Activated CD8-positive, alpha-beta memory T cell treated with anti-CD3 and anti-CD28 coated beads for 24 hours (primary cell): Measurements from ENCODE around the gene PDP2.
A peak's percentile ranks its signal among the peaks of the same experiment; 100 is the strongest.
"Not testable (repeated sequence)": the region's sequence is repeated elsewhere in the genome, so short reads cannot be mapped to it uniquely, and the experiment has no call there.

Experiments used
- DNase-seq: peaks from one replicate; pipeline ENCODE4 v3.0.0-alpha.2; 2020

PDP2 gene

DNA sequence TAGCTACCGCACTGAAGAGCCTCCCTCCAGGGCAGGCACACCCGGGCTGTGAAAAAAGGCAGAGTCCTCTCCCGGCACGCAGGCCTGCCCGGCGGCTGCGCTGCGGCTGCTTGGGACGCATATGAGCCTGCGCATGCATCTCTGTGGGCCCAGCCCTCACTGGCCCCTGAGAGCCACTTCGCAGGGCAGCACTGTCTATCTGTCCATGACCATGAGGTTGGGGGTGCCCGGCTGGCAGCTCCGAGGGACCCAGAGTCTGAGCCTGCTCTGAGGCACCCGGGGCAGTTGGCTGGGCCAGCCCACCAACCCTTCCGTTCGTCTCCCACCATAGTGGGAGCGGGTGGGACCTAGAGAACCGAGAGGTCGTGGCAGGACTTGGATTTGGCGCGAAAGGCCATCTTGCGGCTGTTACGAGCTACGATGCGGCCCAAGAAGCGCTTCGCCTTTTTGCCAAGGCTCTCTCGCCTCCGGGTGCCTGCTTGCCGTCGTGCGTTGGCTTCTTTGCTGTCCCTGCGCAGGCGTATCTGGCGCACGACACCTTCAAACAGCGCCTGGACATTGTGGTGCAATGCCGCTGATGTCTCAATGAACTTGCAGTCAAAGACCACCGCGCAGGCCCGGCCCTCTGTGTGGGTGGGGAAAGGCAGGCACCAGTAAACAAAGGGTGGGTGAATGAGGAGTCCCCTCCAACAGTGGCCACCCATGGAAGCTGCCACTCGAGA is 41.6 kb downstream of the PDP2 start:
- DNase-seq = no peak

GRCh38 chr16:66923247-66923731 is 43.0 kb downstream of the PDP2 start:
- no peak for DNase-seq

DNA sequence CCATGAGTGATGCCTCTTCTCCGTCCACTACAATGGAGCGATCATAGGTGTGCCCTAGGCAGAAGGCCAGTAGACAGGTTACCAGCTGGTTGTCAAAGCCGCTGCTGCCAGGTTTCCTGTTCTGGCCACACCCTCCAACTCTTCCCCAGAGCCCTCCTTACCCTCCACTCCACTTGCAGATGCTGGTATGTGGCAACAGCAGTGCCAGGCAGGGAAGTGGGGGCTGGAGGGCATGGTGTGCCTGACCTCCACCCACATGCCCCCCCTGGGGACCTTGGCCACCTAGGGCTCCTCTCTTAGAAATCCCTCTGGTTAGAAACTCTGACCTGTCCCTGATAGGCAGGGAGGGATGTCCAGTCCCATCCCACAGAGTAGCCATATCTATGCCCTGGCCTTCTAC is 43.6 kb downstream of the PDP2 start:
- DNase-seq = no peak

- DNase-seq = peak; percentile 76
Observed at GRCh38 chr16:66924527-66925321, 44.4 kb downstream of the PDP2 start.

DNA sequence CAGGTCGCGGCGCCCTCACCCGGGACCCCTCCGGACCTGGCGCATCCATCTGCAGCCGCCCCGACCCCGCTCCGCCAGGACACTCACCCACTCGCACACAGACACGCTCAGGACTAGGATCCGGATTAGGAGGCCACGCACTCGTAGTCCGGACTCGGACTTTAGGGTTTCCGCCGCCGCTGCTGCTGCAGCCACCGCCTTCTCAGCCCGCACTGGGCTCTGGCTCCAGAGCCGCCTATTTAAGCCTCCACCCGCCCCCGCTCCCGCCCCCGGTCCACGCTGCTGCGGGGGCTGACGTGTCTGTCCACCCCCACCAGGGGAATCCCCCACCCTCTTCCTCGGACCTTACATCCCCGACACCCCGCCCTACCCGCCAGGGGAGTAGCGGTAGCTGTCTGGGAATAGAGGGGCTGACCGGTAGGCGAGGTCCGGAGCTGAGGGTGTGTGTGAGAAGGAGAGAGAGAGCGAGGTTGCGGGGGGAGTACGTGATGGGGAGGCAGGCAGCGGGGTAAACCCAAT is 45.1 kb downstream of the PDP2 start, which contains the start of gene RRAD:
RRAD (minus strand) TSS at position 214 of the 519 bp plus-strand sequence. CDS start 356 bp downstream, outside the sequence.
- DNase-seq = no peak

DNA sequence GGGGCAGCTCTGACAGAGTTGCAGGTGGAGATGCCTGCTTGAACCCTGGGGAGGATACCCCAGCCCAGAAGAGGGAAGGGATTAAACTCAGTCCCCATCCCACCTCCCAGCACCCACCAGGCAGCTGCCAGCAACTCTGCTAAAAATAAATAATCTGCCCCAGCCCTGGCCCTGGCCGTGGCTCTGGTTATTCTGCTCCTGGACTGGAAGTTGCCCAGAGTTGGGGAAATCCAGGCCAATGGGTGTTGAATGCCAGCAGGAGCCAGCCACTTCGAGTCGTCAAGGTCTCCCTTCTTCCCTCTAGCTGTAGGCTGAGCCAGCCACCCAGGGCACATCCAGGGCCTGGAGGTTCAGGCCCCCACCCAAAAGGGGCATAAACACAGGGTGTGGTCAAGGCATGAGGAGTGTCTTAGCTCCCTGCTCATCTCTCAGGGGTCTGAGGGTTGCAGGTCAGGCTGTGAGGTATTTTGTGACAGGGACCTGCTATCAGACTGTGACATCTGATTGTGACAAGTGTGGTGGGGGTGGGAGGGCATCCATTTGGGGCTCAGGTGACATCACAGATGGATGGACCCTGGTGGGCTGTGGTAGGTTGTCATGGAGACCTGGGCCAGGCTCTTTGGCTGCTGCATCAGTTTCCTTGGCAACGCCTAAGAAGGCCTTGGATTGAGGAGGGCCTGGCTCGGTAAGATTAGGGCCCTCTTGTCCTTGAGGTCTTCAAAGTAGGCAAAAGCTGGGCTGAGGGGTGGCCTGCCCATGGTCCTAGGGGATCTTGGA is 46.0 kb downstream of the PDP2 start:
- DNase-seq = no peak

DNA sequence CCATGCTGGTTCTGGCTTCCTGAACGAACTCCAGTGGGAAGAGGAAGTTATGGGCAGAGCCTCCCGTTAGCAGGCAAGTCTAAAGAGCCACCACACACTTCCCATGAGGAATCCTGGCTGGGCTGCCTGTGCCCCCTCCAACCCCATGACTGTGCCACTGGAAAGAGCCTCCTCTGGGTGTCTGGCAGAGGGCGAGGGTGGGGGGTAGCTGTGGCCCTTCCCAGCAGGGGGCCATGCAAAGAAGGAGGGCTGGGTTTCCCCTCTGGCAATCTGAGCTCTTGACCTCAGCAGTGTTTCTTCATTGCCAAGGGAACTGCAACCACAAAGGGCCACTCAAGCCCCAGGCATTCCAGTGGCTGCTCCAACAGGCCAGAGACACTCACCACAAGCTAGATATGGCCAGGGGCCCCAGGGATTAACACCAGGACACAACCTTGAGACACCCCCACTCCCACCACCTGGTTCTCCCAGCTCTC is 46.7 kb downstream of the PDP2 start:
- no peak for DNase-seq

- DNase-seq = no peak
Observed at GRCh38 chr16:66927918-66928649, 47.8 kb downstream of the PDP2 start.

GRCh38 chr16:66928702-66929388 is 48.5 kb downstream of the PDP2 start:
- no peak for DNase-seq

DNA sequence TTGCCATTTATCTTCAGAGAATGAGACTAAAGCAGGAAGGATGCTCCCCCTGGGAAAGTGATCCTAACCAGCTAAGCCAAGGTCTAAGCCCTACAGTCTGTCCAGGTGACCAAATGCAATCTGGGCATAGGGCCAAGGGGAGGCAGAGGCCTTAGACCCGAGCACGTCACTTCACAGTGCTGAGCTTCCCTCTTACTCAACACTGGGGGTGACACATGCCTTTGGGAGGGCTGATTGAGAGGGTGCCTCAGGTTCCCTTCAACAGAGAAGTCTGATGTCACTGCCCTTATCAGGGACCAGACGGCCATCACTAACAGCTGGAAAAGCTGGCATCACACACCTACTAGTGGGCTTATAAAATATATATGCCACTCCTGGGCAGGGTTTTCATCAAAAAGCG is 49.9 kb downstream of the PDP2 start:
- DNase-seq = no peak

DNA sequence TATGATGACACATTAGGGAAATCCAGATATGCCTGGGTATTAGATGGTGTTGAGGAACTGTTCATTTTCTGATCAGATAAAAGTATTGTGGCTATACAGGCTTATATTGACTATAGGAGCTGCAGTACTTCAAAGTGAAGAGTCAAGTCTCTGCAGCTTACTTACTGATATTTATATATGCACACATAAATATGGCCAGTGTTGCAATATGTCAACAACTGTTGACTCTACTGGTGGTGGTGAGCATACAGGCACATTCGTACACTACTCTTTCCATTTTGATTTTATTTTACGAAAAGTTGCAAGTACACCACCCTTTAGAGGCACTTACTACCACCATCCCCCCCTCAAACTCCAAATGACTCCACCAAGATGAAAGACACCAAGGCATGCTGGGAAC is 51.4 kb downstream of the PDP2 start:
- DNase-seq = no peak

DNA sequence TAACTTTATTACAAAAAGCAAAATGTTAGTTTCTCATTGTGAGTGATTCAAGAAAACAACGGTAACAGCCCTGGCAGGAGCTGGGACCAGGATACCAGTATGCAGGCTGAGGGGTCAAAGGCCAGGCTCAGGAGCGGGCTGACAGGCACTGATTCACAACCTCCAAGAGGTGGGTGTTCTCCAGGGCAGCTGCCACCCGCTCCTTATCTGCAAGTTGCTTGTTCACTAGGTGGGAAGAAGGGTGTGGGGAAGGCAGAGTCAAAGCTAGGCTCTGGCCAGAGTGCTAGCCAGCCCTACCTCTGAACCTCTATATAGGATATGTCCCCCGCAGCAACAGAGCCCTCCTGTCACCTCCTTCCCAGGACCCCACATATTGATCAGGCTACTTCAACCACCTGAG is 51.8 kb downstream of the PDP2 start:
- DNase-seq = no peak

DNA sequence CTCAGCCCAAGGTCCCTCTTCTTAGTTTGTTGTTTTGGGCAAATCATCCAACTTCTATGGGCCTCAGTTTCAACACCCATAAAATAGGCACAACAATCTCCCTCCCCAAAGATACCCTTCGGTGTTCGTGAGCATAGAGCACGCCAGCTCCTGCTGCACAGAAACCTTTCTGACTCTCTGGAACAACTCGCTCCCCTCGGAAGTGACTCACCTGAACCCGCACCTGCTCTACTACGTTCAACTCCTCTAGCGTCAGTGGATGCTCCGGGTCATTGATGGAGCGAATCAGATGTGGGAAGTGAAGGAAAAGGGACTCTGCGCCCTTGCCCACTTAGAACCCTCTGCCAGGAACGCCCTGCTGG is 53.4 kb downstream of the PDP2 start:
- DNase-seq = no peak

DNA sequence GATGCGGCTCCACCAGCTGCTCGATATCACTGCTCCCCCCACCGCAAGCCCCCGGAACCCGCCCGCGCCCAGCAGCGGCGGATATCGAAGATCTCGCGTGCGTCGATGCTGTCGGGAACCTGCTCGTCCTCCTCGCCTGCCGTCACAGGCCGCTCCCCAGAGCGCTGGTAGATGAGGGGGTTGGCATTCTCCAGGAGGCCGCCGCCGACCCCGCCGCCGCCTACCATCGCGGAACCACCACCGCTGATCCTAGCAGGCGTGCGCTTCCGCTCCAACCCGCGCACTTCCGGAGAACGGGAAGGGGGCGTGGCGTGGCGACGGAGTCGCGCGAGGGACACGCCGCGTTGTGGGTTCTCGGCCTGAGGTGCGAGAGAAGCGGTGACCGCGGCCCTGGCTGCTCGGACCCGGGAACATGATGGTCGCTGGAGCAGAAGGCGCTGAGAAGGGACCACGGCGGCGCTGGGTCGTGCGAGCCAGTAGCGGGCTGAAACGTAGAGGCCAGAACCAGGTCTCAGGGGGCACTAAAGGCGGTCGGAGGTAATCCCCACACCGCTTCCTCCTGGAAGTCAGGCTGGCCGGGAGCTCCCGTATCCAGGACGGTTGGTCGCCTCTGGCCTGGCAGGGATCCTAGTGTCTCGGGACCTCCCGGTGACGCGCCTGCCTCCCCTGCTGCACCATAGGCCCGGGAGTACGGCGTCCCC is 54.0 kb downstream of the PDP2 start, which contains the start of gene CIAO2B:
CIAO2B (minus strand) TSS at position 265 of the 701 bp plus-strand sequence; CDS start at position 227, 38 bp downstream.
- DNase-seq = peak; percentile 95

DNA sequence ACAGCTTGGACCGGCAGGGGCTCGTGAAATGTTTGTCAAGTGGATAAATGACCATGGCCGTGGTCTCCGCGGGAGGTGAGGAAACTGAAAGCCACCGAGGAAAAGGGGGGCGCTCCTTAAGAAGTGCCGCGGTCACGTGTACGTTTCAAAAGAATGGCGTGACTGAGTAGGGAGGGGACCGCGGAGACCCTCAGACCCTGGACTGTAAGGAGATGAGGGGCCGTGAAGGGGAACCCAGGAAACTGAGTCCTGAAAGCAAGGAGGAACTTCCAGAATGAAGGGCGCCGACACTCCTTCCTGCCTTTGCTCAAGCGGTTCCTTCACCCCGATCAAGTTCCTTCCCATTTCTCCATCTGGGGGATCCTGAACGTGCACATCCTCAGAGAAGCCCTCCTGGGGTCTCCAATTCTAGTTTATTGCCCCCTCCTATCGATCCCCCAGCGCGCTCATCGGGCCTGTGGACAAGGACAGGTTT is 54.6 kb downstream of the PDP2 start:
- not testable (repeated sequence) for DNase-seq

GRCh38 chr16:66935314-66936011 is 55.1 kb downstream of the PDP2 start, which contains the start of gene CES2:
CES2 (plus strand) TSS chr16:66935516; CDS start chr16:66935636, 120 bp downstream.
- no peak for DNase-seq

DNA sequence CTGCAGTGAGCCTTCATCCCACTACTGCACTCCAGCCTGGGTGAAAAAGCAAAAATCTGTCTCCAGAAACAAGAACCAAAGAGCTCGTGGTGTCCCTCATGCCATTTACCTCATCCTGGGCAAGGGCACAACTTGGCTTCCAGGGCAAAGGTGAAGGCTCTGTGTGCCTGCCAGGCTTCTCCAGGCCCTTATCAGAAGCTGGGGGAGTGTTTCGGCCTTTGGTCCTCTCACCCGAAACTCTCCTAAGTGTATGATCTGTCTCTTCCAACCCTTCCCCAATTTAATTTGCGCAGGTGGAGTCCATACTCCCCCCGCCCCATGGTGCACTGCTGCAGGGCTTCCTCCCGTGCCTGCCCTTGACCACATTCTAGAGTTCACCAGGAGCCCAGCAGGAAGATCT is 56.1 kb downstream of the PDP2 start:
- no peak for DNase-seq

- DNase-seq = no peak
Observed at GRCh38 chr16:66936889-66937554, 56.7 kb downstream of the PDP2 start.

- no peak for DNase-seq
Observed at GRCh38 chr16:66937725-66938337, 57.5 kb downstream of the PDP2 start.
